Activated B cell treated with CpG ODN at 0.5 μM for 24 hours (primary cell): Measurements from ENCODE around the gene PPA1. TPM values are rescaled to one million over a fixed set of nuclear protein-coding genes. Genes with fewer than 3 reads are reported as not detected.

Experiments used
- ATAC-seq: fragments of 200-7000 bp; cut with Tn5 transposase; one replicate; pipeline ENCODE4 v1.10.0; 2021; ENCODE audit warnings: low read depth, mild to moderate bottlenecking, moderate library complexity
- CTCF ChIA-PET: fragments of 350-600 bp; sonication (Branson Sonifier 250); formaldehyde crosslinking; loops from one replicate; lab custom pipeline; 2021; ENCODE audit warnings: antibody characterized with exemption; lab: Charles Lee
- POLR2A ChIA-PET: fragments of 350-600 bp; sonication (Branson Sonifier 250); formaldehyde crosslinking; loops from one replicate; lab custom pipeline; 2021; ENCODE audit warnings: antibody characterized with exemption; lab: Charles Lee
- DNase-seq: peaks from one replicate; pipeline ENCODE4 v3.0.0; 2022
- H3K27ac Mint-ChIP-seq: one replicate; pipeline ENCODE4 v1.8.0; 2020; ENCODE audit warnings: mixed read lengths
- H3K27me3 Mint-ChIP-seq: one replicate; pipeline ENCODE4 v1.8.0; 2021; ENCODE audit warnings: mixed read lengths
- H3K36me3 Mint-ChIP-seq: one replicate; pipeline ENCODE4 v1.8.0; 2021; ENCODE audit warnings: low read depth, mixed read lengths
- H3K4me1 Mint-ChIP-seq: one replicate; pipeline ENCODE4 v1.8.0; 2021; ENCODE audit warnings: mixed read lengths
- H3K4me3 Mint-ChIP-seq: one replicate; pipeline ENCODE4 v1.8.0; 2020; ENCODE audit warnings: mild to moderate bottlenecking, mixed read lengths
- H3K9me3 Mint-ChIP-seq: one replicate; pipeline ENCODE4 v1.8.0; 2020; ENCODE audit warnings: mixed read lengths
- CTCF ChIP-seq: fragments of 200-600 bp; IDR thresholded peaks from one replicate; pipeline ENCODE4 v1.8.0; 2022; ENCODE audit warnings: antibody characterized with exemption, mild to moderate bottlenecking
- intact Hi-C: fragments of 100-400 bp; cut with micrococcal nuclease; formaldehyde crosslinking; loops from one replicate; pipeline ENCODE4 v1.15.1; 2024
- total RNA-seq: library from RNA; stranded (reverse); gene quantifications from 2 replicates; pipeline ENCODE4 v1.2.3, GENCODE V29; 2022

PPA1 gene
- total RNA-seq, 1 donor from 2014 or later = 107 TPM

GRCh38 chr10:70198696-70199466 lies 34.3 kb downstream of the PPA1 start:
- H3K27ac Mint-ChIP-seq = no peak overlapping the region
- DNase-seq (no peak), ATAC-seq (no peak)
- no peak for TF ChIP-seq CTCF
- POLR2A ChIA-PET = no interaction called here
- H3K36me3 Mint-ChIP-seq = peaks cover 50% of the 10 kb centered on the region
- no peaks in the 10 kb centered on the region for H3K9me3 Mint-ChIP-seq
- H3K4me1 Mint-ChIP-seq = no peaks in the 10 kb centered on the region
- CTCF ChIA-PET = interaction anchor here (0.7 to 1.0 kb wide), 3 partner anchors 23 to 83 kb away, joined by 3 to 4 read pairs (median 3); no protein-coding TSS in a partner anchor
- no peak overlapping the region for H3K4me3 Mint-ChIP-seq
- no peaks in the 10 kb centered on the region for H3K27me3 Mint-ChIP-seq
- intact Hi-C loops = no loop called here

GRCh38 chr10:70197235-70197945 lies 35.8 kb downstream of the PPA1 start:
- intact Hi-C loops = no loop called here
- H3K4me1 Mint-ChIP-seq = no peaks in the 10 kb centered on the region
- H3K4me3 Mint-ChIP-seq = no peak overlapping the region
- DNase-seq (no peak), ATAC-seq (no peak)
- peaks cover 40% of the 10 kb centered on the region for H3K36me3 Mint-ChIP-seq
- no peak overlapping the region for H3K27ac Mint-ChIP-seq
- ChIA-PET POLR2A (interaction anchor here (0.7 kb wide), 2 partner anchors 34 to 637 kb away, joined by 5 to 6 read pairs; no protein-coding TSS in a partner anchor), CTCF (interaction anchor here (1.2 kb wide), 1 partner anchor 23 kb away, joined by 4 read pairs; no protein-coding TSS in a partner anchor)
- no peaks in the 10 kb centered on the region for H3K9me3 Mint-ChIP-seq
- no peak for TF ChIP-seq CTCF
- H3K27me3 Mint-ChIP-seq = no peaks in the 10 kb centered on the region

GRCh38 chr10:70193391-70193844 lies 39.8 kb downstream of the PPA1 start:
- peaks cover 7% of the 10 kb centered on the region for H3K36me3 Mint-ChIP-seq
- ATAC-seq (no peak), DNase-seq (no peak)
- TF ChIP-seq CTCF = no peak
- no peaks in the 10 kb centered on the region for H3K27me3 Mint-ChIP-seq
- no peaks in the 10 kb centered on the region for H3K9me3 Mint-ChIP-seq
- H3K4me1 Mint-ChIP-seq = no peaks in the 10 kb centered on the region
- no peak overlapping the region for H3K27ac Mint-ChIP-seq
- intact Hi-C loops = no loop called here
- CTCF ChIA-PET = no interaction called here
- no peak overlapping the region for H3K4me3 Mint-ChIP-seq
- POLR2A ChIA-PET = interaction anchor here (0.6 kb wide), 2 partner anchors 18 to 28 kb away, joined by 3 read pairs; no protein-coding TSS in a partner anchor

GRCh38 chr10:70192326-70192968 lies 40.8 kb downstream of the PPA1 start:
- H3K4me3 Mint-ChIP-seq = no peak overlapping the region
- ChIA-PET CTCF (interaction anchor here (0.6 kb wide), 1 partner anchor 11 kb away, joined by 3 read pairs; no protein-coding TSS in a partner anchor), POLR2A (interaction anchor here (0.6 kb wide), 1 partner anchor 29 kb away, joined by 3 read pairs; no protein-coding TSS in a partner anchor)
- TF ChIP-seq CTCF = no peak
- DNase-seq (no peak), ATAC-seq (no peak)
- intact Hi-C loops = no loop called here
- no peaks in the 10 kb centered on the region for H3K36me3 Mint-ChIP-seq
- no peak overlapping the region for H3K27ac Mint-ChIP-seq
- no peaks in the 10 kb centered on the region for H3K27me3 Mint-ChIP-seq
- H3K4me1 Mint-ChIP-seq = no peaks in the 10 kb centered on the region
- no peaks in the 10 kb centered on the region for H3K9me3 Mint-ChIP-seq
